ENCODE data around the gene DTWD2.

DNA sequence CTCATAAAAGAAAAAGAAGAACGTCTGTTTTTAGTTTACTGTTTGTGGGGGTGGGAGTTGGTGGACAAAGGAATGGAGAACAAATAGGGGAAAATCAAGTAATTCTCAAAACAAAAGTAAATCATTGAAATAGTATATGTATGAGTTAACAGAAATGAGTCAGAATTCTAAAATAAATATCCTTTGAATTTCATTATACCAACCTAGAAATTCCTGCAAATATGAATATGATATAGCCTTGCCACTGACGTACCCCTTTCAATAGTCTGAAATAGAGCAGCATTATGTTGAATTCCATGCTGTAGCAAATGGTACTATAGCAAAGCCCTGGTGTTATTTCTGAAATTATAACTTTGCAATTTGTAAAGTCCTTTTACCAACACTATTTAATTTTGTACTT is 29.6 kb upstream of the DTWD2 start:
- TF ChIP-seq, protein P1, sequence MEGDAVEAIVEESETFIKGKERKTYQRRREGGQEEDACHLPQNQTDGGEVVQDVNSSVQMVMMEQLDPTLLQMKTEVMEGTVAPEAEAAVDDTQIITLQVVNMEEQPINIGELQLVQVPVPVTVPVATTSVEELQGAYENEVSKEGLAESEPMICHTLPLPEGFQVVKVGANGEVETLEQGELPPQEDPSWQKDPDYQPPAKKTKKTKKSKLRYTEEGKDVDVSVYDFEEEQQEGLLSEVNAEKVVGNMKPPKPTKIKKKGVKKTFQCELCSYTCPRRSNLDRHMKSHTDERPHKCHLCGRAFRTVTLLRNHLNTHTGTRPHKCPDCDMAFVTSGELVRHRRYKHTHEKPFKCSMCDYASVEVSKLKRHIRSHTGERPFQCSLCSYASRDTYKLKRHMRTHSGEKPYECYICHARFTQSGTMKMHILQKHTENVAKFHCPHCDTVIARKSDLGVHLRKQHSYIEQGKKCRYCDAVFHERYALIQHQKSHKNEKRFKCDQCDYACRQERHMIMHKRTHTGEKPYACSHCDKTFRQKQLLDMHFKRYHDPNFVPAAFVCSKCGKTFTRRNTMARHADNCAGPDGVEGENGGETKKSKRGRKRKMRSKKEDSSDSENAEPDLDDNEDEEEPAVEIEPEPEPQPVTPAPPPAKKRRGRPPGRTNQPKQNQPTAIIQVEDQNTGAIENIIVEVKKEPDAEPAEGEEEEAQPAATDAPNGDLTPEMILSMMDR (IDR thresholded peaks at IDR 0.05): no peak
- TF ChIP-seq POLR2A (IDR thresholded peaks at IDR 0.05): no peak

Data from gastroesophageal sphincter (tissue), 3 donors.